GM23338 (cell line): ENCODE results near the gene TPP1.

Source experiments
- EZH2 ChIP-seq: fragments of 200-600 bp; sonication (generic); IDR thresholded peaks from one replicate; pipeline ENCODE4 v1.8.0; 2017; ENCODE audit warnings: antibody characterized with exemption, mild to moderate bottlenecking, low read depth; ENCODE audit not compliant: unreplicated experiment
- EZH2phosphoT487 ChIP-seq: fragments of 200-600 bp; sonication (generic); IDR thresholded peaks from one replicate; pipeline ENCODE4 v1.8.1; 2018; ENCODE audit warnings: antibody characterized with exemption; ENCODE audit not compliant: unreplicated experiment
- NANOG ChIP-seq: IDR thresholded peaks from 2 replicates; pipeline ENCODE4 v1.6.1; 2016; ENCODE audit warnings: antibody characterized with exemption, borderline replicate concordance
- POLR2AphosphoS5 ChIP-seq: IDR thresholded peaks from 2 replicates; pipeline ENCODE4 v1.6.1; 2016; ENCODE audit warnings: antibody characterized with exemption, low read depth
- TF ChIP-seq, protein P1 (sequence below), 2 experiments: fragments of 200-600 bp in 1 of 2; sonication (generic) in 1 of 2; conservative IDR thresholded peaks; 2 replicates each; pipeline versions ENCODE4 v1.5.1 to v1.6.1; 2016 to 2017; ENCODE audit warnings: antibody characterized with exemption in 2 of 2, low read depth in 2 of 2, mild to moderate bottlenecking in 2 of 2, moderate library complexity in 1 of 2
- TF ChIP-seq, protein P2 (sequence below): IDR thresholded peaks from 2 replicates; pipeline ENCODE4 v1.6.1; 2016; ENCODE audit warnings: antibody characterized with exemption
- TF ChIP-seq, protein P3 (sequence below): IDR thresholded peaks from one replicate; pipeline ENCODE4 v1.6.1; 2018; ENCODE audit warnings: antibody characterized with exemption; ENCODE audit not compliant: unreplicated experiment

DNA sequence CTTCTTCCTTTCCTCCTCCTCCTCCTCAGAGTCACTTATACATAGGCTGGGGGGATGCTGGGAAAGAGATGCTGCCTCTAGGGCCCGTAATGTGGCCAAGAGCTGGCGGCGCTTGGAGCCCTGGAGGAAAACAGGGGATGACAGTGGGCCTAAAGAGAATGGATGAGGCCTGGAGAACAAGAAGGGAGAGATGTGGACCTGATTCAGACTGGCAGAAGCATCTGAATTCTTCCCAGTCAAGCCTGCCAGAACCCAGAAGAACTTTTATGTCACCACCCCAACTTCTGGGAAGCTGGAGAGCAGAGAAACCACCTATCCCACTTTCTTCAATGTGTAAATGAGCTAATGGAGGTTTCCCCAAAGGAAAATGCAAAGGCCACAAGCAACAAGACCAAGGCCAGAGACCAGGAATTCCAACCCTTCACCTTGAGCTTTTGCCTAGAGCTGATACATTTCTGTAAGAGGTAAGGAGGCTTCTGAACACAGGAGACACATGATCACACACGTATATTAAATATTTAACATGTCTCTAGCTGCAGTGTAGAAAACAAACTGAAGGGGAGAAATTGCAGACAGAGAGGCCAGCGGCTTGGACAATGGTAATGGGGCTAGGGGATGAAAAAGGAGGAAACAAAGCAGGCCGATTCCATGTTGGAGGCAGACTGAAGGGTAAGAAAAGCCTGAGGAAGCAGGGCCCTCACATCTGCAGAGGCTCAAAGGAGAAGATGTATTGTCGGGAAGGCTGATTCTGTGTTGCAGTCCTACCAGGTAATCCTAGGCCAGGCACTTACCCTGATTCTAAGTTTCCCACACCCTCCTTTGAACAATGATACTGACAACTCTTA, 16.9 kb downstream of the TPP1 start:
- TF ChIP-seq, protein P1, sequence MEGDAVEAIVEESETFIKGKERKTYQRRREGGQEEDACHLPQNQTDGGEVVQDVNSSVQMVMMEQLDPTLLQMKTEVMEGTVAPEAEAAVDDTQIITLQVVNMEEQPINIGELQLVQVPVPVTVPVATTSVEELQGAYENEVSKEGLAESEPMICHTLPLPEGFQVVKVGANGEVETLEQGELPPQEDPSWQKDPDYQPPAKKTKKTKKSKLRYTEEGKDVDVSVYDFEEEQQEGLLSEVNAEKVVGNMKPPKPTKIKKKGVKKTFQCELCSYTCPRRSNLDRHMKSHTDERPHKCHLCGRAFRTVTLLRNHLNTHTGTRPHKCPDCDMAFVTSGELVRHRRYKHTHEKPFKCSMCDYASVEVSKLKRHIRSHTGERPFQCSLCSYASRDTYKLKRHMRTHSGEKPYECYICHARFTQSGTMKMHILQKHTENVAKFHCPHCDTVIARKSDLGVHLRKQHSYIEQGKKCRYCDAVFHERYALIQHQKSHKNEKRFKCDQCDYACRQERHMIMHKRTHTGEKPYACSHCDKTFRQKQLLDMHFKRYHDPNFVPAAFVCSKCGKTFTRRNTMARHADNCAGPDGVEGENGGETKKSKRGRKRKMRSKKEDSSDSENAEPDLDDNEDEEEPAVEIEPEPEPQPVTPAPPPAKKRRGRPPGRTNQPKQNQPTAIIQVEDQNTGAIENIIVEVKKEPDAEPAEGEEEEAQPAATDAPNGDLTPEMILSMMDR (conservative IDR thresholded peaks at IDR 0.05; ENCODE audit: low read depth in 2 of 2): no peak
- TF ChIP-seq, protein P2, sequence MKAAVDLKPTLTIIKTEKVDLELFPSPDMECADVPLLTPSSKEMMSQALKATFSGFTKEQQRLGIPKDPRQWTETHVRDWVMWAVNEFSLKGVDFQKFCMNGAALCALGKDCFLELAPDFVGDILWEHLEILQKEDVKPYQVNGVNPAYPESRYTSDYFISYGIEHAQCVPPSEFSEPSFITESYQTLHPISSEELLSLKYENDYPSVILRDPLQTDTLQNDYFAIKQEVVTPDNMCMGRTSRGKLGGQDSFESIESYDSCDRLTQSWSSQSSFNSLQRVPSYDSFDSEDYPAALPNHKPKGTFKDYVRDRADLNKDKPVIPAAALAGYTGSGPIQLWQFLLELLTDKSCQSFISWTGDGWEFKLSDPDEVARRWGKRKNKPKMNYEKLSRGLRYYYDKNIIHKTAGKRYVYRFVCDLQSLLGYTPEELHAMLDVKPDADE: no peak
- TF ChIP-seq EZH2 (no peak), POLR2AphosphoS5 (no peak), NANOG (no peak), EZH2phosphoT487 (no peak)
- TF ChIP-seq, protein P3, sequence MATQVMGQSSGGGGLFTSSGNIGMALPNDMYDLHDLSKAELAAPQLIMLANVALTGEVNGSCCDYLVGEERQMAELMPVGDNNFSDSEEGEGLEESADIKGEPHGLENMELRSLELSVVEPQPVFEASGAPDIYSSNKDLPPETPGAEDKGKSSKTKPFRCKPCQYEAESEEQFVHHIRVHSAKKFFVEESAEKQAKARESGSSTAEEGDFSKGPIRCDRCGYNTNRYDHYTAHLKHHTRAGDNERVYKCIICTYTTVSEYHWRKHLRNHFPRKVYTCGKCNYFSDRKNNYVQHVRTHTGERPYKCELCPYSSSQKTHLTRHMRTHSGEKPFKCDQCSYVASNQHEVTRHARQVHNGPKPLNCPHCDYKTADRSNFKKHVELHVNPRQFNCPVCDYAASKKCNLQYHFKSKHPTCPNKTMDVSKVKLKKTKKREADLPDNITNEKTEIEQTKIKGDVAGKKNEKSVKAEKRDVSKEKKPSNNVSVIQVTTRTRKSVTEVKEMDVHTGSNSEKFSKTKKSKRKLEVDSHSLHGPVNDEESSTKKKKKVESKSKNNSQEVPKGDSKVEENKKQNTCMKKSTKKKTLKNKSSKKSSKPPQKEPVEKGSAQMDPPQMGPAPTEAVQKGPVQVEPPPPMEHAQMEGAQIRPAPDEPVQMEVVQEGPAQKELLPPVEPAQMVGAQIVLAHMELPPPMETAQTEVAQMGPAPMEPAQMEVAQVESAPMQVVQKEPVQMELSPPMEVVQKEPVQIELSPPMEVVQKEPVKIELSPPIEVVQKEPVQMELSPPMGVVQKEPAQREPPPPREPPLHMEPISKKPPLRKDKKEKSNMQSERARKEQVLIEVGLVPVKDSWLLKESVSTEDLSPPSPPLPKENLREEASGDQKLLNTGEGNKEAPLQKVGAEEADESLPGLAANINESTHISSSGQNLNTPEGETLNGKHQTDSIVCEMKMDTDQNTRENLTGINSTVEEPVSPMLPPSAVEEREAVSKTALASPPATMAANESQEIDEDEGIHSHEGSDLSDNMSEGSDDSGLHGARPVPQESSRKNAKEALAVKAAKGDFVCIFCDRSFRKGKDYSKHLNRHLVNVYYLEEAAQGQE: no peak
